Right atrium auricular region (tissue), 2 donors: ENCODE data around the gene FAM181A. TPM values are rescaled to one million over a fixed set of nuclear protein-coding genes. Genes with fewer than 3 reads are reported as not detected.

Experiments used
- DNase-seq: peaks from one replicate; pipeline ENCODE4 v3.0.0-alpha.2; 2019; ENCODE audit warnings: low spot score
- H3K27ac ChIP-seq, 2 donors: fragments of 200-600 bp; sonication (generic); 1 replicate in 1 of 2; 2 replicates in 1 of 2; pipeline ENCODE4 v1.5.1; 2016 to 2019
- H3K27me3 ChIP-seq, 2 donors: fragments of 200-600 bp; sonication (generic); one replicate each; pipeline versions ENCODE4 v1.5.1 to v1.6.0; 2017 to 2019
- H3K36me3 ChIP-seq: fragments of 200-600 bp; sonication (generic); one replicate; pipeline ENCODE4 v1.5.1; 2016
- H3K4me1 ChIP-seq, 2 donors: fragments of 200-600 bp; sonication (generic); one replicate each; pipeline versions ENCODE4 v1.5.1 to v1.6.0; 2017 to 2019
- H3K4me3 ChIP-seq, 2 donors: fragments of 200-600 bp; sonication (generic); 1 replicate in 1 of 2; 2 replicates in 1 of 2; pipeline ENCODE4 v1.5.1; 2017 to 2019; ENCODE audit warnings: mild to moderate bottlenecking in 1 of 2, moderate library complexity in 1 of 2
- H3K9me3 ChIP-seq, 2 donors: fragments of 200-600 bp; sonication (generic); one replicate each; pipeline ENCODE4 v1.5.1; 2019
- CTCF ChIP-seq, 2 donors: fragments of 200-600 bp; sonication (generic); IDR thresholded peaks; one replicate each; pipeline ENCODE4 v1.5.1; 2019; ENCODE audit warnings: antibody characterized with exemption in 2 of 2
- total RNA-seq, 2 donors: library from RNA; depleted of rRNA; stranded (reverse); fragments of >200 nt; gene quantifications; one replicate each; pipeline ENCODE4 v1.1.0, GENCODE V29; 2016

The FAM181A gene
- total RNA-seq, 2 donors from 2014 or later: not detected

- H3K36me3 ChIP-seq: peaks cover 81% of the 10 kb centered on the region
Measured at GRCh38 chr14:93944348-93945069, 17.4 kb downstream of the FAM181A start.

GRCh38 chr14:93945070-93945399 lies 17.9 kb downstream of the FAM181A start:
- peak overlapping the region; percentile 70 to 78 for H3K27ac ChIP-seq
- no peak for DNase-seq
- no peak overlapping the region for H3K4me3 ChIP-seq
- H3K4me1 ChIP-seq: peaks cover 0 to 15% of the 10 kb centered on the region in 2 donors
- no peaks in the 10 kb centered on the region for H3K27me3 ChIP-seq
- no peak for TF ChIP-seq CTCF (IDR thresholded peaks at IDR 0.05)
- no peaks in the 10 kb centered on the region for H3K9me3 ChIP-seq
- H3K36me3 ChIP-seq: peaks cover 85% of the 10 kb centered on the region

More at GRCh38 chr14:93944348-93945069, 17.4 kb downstream of the FAM181A start:
- no peak for DNase-seq
- H3K27me3 ChIP-seq: no peaks in the 10 kb centered on the region
- H3K4me3 ChIP-seq: no peak overlapping the region
- H3K27ac ChIP-seq: peak overlapping the region; percentile 70 to 78
- no peak for TF ChIP-seq CTCF (IDR thresholded peaks at IDR 0.05)
- H3K4me1 ChIP-seq: peaks cover 0 to 15% of the 10 kb centered on the region in 2 donors
- no peaks in the 10 kb centered on the region for H3K9me3 ChIP-seq

- H3K36me3 ChIP-seq: peaks cover 86% of the 10 kb centered on the region
- DNase-seq: no peak
- no peaks in the 10 kb centered on the region for H3K9me3 ChIP-seq
- TF ChIP-seq CTCF (IDR thresholded peaks at IDR 0.05): no peak
- peak overlapping the region; percentile 70 to 78 for H3K27ac ChIP-seq
- peaks cover 0 to 15% of the 10 kb centered on the region in 2 donors for H3K4me1 ChIP-seq
- H3K27me3 ChIP-seq: no peaks in the 10 kb centered on the region
- H3K4me3 ChIP-seq: no peak overlapping the region
Measured at GRCh38 chr14:93946104-93946503, 19.0 kb downstream of the FAM181A start.

- no peak for TF ChIP-seq CTCF (IDR thresholded peaks at IDR 0.05)
- no peak for DNase-seq
- Histone ChIP-seq H3K27me3 (no peaks in the 10 kb centered on the region), H3K27ac (peak overlapping the region; percentile 70 to 78), H3K9me3 (no peaks in the 10 kb centered on the region), H3K4me1 (peaks cover 0 to 15% of the 10 kb centered on the region in 2 donors), H3K36me3 (peaks cover 86% of the 10 kb centered on the region), H3K4me3 (no peak overlapping the region)
Measured at GRCh38 chr14:93946541-93947090, 19.5 kb downstream of the FAM181A start.

GRCh38 chr14:93947282-93947681 lies 20.1 kb downstream of the FAM181A start:
- Histone ChIP-seq H3K36me3 (peaks cover 86% of the 10 kb centered on the region), H3K9me3 (no peaks in the 10 kb centered on the region), H3K4me3 (no peak overlapping the region), H3K27ac (peak overlapping the region; percentile 28 to 78), H3K4me1 (peaks cover 0 to 15% of the 10 kb centered on the region in 2 donors), H3K27me3 (no peaks in the 10 kb centered on the region)
- no peak for DNase-seq
- TF ChIP-seq CTCF (IDR thresholded peaks at IDR 0.05): no peak
